Liver (tissue), 3 donors: ENCODE results near the gene LRIG1.

ENCODE experiments used
- ATF3 ChIP-seq: IDR thresholded peaks from 2 replicates; pipeline ENCODE4 v1.6.1; 2016; ENCODE audit warnings: antibody characterized with exemption
- EGR1 ChIP-seq, 2 donors: IDR thresholded peaks; 2 replicates each; pipeline ENCODE4 v1.6.1; 2016 to 2018; ENCODE audit warnings: antibody characterized with exemption in 2 of 2, low read depth in 2 of 2
- FOXA1 ChIP-seq: IDR thresholded peaks from 2 replicates; pipeline ENCODE4 v1.6.1; 2016; ENCODE audit warnings: antibody characterized with exemption
- GABPA ChIP-seq, 2 donors: IDR thresholded peaks in 1 of 2; conservative IDR thresholded peaks in 1 of 2; 2 replicates each; pipeline ENCODE4 v1.6.1; 2016; ENCODE audit warnings: antibody characterized with exemption in 2 of 2, mild to moderate bottlenecking in 1 of 2, moderate library complexity in 1 of 2
- HNF4G ChIP-seq: IDR thresholded peaks from 2 replicates; pipeline ENCODE4 v1.6.1; 2016; ENCODE audit warnings: antibody characterized with exemption
- JUND ChIP-seq, 2 donors: IDR thresholded peaks; 2 replicates each; pipeline ENCODE4 v1.6.1; 2016; ENCODE audit warnings: antibody characterized with exemption in 2 of 2
- NR2F2 ChIP-seq: IDR thresholded peaks from 2 replicates; pipeline ENCODE4 v1.6.1; 2016; ENCODE audit warnings: antibody characterized with exemption
- RAD21 ChIP-seq, 2 donors: IDR thresholded peaks; 2 replicates each; pipeline ENCODE4 v1.6.1; 2016; ENCODE audit warnings: antibody characterized with exemption in 2 of 2, mild to moderate bottlenecking in 2 of 2
- TAF1 ChIP-seq: conservative IDR thresholded peaks from 2 replicates; pipeline ENCODE4 v1.6.1; 2016; ENCODE audit warnings: antibody characterized with exemption, mild to moderate bottlenecking
- YY1 ChIP-seq: IDR thresholded peaks from 2 replicates; pipeline ENCODE4 v1.6.1; 2016; ENCODE audit warnings: antibody characterized with exemption, mild to moderate bottlenecking
- TF ChIP-seq, protein P1 (sequence below): fragments of 150-350 bp; IDR thresholded peaks from 2 replicates; pipeline ENCODE4 v1.5.1; 2017; ENCODE audit warnings: improper control_type of control experiment, low read depth, low read length; ENCODE audit not compliant: missing input control
- TF ChIP-seq, protein P2 (sequence below): IDR thresholded peaks from 2 replicates; pipeline ENCODE4 v1.6.1; 2016; ENCODE audit warnings: antibody characterized with exemption
- TF ChIP-seq, protein P3 (sequence below): IDR thresholded peaks from 2 replicates; pipeline ENCODE4 v1.6.1; 2016; ENCODE audit warnings: antibody characterized with exemption
- donor health status: healthy.
- donor health status: healthy.

DNA sequence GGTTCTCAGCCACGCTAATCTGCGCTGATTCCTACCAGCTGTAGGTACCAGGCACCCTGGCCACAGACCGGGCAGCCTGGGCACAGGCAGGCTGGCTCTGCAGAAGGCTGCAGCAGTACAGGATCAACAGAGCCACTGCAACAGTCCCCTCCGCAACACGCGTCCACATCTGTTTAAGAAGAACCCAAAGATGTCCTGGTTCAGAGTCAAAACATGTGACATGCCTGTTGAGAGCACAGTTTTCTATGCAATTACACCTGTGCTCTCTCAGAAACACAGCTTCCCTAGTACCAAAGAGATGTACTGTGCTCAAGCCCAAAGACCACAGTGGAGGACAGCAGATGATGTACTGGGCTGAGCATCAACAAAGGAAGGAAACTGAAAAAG lies 18.8 kb downstream of the LRIG1 start:
- TF ChIP-seq, protein P1, sequence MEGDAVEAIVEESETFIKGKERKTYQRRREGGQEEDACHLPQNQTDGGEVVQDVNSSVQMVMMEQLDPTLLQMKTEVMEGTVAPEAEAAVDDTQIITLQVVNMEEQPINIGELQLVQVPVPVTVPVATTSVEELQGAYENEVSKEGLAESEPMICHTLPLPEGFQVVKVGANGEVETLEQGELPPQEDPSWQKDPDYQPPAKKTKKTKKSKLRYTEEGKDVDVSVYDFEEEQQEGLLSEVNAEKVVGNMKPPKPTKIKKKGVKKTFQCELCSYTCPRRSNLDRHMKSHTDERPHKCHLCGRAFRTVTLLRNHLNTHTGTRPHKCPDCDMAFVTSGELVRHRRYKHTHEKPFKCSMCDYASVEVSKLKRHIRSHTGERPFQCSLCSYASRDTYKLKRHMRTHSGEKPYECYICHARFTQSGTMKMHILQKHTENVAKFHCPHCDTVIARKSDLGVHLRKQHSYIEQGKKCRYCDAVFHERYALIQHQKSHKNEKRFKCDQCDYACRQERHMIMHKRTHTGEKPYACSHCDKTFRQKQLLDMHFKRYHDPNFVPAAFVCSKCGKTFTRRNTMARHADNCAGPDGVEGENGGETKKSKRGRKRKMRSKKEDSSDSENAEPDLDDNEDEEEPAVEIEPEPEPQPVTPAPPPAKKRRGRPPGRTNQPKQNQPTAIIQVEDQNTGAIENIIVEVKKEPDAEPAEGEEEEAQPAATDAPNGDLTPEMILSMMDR: no peak
- TF ChIP-seq EGR1 (IDR thresholded peaks at IDR 0.05; ENCODE audit: low read depth in 2 of 2) (no peak), GABPA (IDR thresholded peaks at IDR 0.05 in 1 of 2, conservative IDR thresholded peaks at IDR 0.05 in 1 of 2) (no peak), ATF3 (no peak), RAD21 (IDR thresholded peaks at IDR 0.05) (no peak), TAF1 (no peak), FOXA1 (no peak), NR2F2 (no peak), HNF4G (no peak), JUND (IDR thresholded peaks at IDR 0.05) (no peak), YY1 (no peak)
- TF ChIP-seq, protein P2, sequence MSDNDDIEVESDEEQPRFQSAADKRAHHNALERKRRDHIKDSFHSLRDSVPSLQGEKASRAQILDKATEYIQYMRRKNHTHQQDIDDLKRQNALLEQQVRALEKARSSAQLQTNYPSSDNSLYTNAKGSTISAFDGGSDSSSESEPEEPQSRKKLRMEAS: no peak
- TF ChIP-seq, protein P3, sequence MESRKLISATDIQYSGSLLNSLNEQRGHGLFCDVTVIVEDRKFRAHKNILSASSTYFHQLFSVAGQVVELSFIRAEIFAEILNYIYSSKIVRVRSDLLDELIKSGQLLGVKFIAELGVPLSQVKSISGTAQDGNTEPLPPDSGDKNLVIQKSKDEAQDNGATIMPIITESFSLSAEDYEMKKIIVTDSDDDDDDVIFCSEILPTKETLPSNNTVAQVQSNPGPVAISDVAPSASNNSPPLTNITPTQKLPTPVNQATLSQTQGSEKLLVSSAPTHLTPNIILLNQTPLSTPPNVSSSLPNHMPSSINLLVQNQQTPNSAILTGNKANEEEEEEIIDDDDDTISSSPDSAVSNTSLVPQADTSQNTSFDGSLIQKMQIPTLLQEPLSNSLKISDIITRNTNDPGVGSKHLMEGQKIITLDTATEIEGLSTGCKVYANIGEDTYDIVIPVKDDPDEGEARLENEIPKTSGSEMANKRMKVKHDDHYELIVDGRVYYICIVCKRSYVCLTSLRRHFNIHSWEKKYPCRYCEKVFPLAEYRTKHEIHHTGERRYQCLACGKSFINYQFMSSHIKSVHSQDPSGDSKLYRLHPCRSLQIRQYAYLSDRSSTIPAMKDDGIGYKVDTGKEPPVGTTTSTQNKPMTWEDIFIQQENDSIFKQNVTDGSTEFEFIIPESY: no peak
